SIG-M5 (cell line): ENCODE measurements around the gene TTN.

Source experiments
- DNase-seq: peaks from one replicate; lab custom pipeline; 2025; lab: John Stamatoyannopoulos, UW

Gene TTN

DNA sequence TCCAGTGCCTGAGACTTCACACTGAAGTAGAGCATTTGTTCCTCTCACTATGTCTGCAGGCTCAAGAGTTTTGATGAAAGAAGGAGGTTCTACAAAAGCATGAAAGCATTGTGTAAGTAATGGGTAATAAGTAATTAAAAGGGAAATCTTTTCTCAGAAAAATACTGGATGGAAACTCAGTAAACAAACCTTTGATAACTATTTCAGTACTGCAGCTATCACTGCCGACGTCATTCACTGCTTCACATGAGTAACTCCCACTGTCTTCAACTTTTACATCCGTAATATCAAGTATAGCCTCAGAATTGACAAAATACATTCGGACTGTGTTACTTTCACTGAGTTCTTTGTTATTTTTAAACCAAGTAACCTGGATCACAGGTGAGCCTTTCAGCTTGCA is 72.7 kb downstream of the TTN start:
- no peak for DNase-seq

DNA sequence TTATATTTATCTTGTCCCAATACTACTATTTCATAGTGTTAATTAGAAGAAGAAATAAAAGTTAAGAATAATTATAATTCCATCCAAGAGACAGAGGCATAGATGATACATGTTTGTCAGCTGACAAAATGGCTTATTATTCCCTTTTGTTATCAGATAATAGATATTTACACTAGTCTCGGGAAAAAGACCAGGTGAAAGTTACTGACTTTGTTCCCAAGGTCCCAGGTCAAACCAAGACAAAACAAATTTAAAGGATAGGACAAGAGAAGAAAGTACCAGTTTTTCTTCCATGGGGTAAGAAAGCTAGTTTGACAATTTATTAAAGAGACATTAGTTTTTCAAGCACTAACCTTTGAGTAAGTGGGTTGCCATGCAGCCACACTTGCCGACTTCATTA is 73.2 kb downstream of the TTN start:
- DNase-seq: no peak

- no peak for DNase-seq
Measured at GRCh38 chr2:178732913-178733312, 74.3 kb downstream of the TTN start.

DNA sequence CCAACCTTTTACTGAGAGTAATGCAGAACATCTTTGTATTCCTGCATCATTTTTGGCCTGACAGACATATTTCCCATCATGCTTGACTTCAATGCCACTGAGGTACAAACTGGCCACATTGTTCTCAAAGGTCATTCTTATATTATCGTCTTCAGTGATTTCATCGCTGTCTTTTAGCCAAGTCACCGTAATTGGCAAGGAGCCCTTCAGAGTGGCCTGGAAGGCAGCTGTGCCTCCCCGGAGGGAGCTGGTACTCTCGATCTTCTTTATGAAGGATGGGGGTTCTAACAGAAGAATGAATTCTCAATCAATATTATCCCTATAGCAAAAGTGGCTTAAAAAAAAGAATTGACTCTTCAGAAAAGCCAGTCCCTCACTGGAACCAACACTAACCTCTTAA is 75.9 kb downstream of the TTN start:
- DNase-seq: no peak

GRCh38 chr2:178730049-178730448 is 77.2 kb downstream of the TTN start:
- DNase-seq: no peak

- no peak for DNase-seq
Measured at GRCh38 chr2:178723786-178724346, 83.4 kb downstream of the TTN start.

- DNase-seq: no peak
Measured at GRCh38 chr2:178722296-178722695, 84.9 kb downstream of the TTN start.

DNA sequence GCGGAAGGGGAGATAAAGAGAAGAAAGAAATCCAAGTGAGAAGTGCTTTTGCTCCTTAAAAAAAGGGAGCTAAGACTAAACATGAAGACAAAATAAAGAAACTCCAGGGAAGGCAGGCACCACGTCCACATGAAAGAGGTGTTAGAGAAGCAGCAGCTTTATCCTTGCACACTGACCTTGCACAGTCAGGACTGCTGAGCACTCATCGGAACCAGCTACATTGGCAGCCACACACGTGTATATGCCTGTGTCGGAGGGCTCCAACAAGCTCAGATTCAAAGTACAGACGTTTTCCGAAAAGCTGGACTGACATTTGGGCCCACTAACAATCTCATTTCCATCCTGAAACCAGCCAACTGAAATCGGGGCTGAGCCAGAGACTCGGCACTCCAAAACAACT is 88.2 kb downstream of the TTN start:
- no peak for DNase-seq

DNA sequence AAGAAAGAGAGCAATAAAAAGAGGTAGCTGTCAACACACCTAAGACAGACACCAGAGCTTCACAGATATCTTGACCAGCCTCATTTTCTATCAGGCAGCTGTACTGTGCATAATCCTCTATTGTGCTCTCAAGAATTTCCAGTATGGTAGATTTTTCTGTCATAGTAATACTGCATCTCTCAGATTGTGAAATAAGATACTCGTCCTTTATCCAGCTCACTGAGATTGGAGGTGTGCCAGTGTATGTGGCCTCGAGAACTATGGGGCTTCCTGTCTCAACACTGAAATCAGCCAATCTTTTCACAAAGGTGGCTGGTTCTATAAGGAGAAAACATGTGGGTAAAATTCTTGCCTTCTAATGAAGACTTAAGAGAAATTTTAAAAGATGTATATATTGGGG is 88.9 kb downstream of the TTN start:
- DNase-seq: no peak

- DNase-seq: no peak
Measured at GRCh38 chr2:178716394-178716793, 90.8 kb downstream of the TTN start.

- DNase-seq: no peak
Measured at GRCh38 chr2:178715366-178715765, 91.9 kb downstream of the TTN start.

GRCh38 chr2:178707476-178707875 is 99.7 kb downstream of the TTN start:
- DNase-seq: no peak

GRCh38 chr2:178704876-178705275 is 102.3 kb downstream of the TTN start:
- no peak for DNase-seq

DNA sequence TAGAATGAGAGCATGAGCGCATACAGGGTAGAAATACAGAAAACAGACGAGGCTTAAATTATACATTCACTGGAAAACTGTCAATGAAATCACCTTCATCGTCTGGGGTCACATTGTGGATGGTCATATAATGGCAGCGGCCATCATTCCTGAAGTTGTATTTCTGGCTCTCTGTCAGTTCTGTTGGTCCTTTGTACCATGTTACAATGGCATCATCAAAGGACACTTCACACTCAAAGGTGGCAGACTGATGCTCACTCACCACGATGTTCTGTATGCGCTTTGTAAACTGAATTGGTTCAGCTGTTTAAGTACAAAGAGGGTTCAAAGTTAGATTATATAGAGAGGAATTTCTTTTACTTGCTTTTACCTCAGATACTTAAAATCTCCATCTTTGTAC is 104.9 kb downstream of the TTN start:
- DNase-seq: no peak

DNA sequence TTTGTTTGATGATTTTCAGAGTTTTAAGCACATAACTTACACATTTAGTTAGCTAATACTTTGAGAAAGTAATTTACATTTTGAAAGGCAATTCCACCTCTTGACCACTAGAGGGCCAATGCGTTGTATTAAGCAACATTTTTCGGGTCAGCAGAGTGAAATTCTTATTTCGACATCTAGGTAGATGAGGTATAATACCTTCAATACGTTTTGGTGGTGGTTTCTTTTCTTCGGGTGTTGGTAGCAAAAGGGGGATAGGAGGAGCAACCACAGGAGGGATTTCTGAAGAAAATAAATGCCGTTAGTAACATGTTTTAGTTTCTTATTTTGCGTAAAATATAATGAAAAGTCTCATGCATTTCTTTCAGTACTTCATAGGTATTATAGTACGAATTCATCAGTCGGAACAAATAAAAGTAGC is 106.3 kb downstream of the TTN start:
- DNase-seq: no peak

GRCh38 chr2:178700136-178700535 is 107.1 kb downstream of the TTN start:
- no peak for DNase-seq

DNA sequence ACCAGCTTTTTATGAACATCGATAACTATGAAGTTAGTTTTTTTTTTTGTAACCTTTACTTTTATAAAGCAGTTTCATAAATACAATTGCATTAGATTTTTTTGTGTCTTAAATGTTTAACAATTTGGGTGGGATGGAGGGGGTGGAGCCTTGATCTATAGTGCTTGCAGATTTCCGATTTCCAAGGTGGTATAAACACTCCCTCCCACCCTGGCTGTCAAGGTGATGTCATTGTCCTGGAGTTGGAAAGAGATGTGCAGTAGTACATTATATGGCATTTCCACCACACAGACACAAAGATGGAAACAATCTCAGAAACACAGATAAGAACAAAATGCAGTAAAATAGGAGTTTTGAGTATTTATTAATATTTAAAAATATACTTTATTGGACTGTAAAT is 114.4 kb downstream of the TTN start:
- DNase-seq: no peak

- DNase-seq: no peak
Measured at GRCh38 chr2:178689808-178690207, 117.4 kb downstream of the TTN start.

- DNase-seq: no peak
Measured at GRCh38 chr2:178683877-178684276, 123.3 kb downstream of the TTN start.

- DNase-seq: no peak
Measured at GRCh38 chr2:178681081-178681480, 126.1 kb downstream of the TTN start.

DNA sequence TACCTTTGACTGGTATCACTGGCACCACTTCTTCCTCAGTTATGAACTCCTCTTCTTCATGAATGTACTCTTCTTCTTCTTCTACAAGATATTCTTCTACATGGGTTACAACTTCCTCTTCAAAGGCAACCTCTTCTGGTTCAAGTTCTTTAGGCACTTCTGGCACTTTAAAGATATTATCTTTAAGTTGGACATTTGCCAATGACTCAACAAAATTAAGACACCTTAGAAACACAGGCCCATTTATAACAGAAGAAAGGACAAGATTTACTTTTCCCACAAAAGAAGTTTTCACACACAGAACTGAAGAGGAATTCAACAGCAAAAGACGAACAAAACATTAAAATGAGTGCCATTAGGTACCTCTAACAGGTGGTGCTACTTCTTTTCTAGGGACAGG is 127.3 kb downstream of the TTN start:
- no peak for DNase-seq

DNA sequence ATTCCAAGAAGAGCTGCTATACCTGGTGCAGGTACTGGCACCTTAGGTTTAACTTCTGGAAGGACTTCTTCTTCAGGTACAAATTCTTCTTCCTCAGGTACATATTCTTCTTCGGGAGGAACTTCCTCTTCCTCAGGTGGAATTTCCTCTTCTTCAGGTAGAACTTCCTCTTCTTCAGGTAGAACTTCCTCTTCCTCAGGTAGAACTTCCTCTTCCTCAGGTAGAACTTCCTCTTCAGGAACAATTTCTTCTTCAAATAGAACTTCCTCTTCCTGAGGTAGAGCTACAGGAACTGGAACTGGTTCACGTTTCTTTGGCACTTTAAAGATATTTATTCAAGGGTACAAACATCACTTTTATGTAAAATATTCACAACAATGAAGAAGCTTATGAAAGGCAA is 129.6 kb downstream of the TTN start:
- DNase-seq: no peak

DNA sequence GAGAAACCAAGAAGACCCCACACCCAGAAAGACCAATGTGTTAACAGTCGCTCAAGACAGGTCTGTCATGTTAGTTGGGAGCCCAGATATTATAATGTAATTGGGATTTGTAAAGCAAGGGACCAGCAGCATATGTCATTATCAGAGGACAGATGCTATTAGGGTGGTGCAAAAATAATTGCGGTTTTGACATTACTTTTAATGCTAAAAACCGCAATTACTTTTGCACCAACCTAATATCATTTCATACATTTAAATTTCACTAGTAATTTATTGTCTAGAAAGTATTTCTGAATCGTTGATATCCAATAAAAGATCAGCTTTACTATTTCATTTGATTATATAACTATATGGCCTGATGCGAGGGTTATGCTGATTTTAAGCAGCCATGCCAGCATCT is 131.2 kb downstream of the TTN start:
- DNase-seq: no peak

DNA sequence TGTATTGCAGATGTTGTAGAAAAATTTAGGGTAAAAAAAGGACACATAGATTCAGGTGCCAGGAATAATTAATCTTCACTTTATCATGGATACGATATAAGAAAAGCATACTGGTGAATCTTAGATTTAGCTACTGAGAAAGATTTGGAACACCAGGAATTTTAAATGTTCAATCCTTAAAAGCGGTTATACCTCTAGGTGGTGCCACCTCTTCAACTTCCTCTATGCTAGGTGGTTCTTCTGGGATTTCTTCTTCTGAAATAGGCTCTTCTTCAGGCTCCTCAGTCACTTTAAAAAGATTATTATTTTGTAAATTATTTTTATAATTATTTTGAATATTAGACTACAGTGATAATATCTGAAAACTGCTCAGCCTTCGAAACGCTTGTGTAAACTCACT is 133.1 kb downstream of the TTN start:
- no peak for DNase-seq

GRCh38 chr2:178666458-178666857 is 140.8 kb downstream of the TTN start:
- no peak for DNase-seq
